SK-N-SH treated with all-trans-retinoic acid at 6 μM for 48 hours (cell line): ENCODE data around the gene CEP120.

Experiments
- ATAC-seq: fragments of 200-7000 bp; cut with Tn5 transposase; 3 replicates; pipeline ENCODE4 v1.9.1; 2020; ENCODE audit warnings: mild to moderate bottlenecking, moderate library complexity
- ESRRG ChIP-seq: fragments of 250-450 bp; sonication (Bioruptor Pico); IDR thresholded peaks from 2 replicates; pipeline ENCODE4 v1.6.1; 2021; ENCODE audit warnings: mild to moderate bottlenecking
- GLIS3 ChIP-seq: fragments of 250-450 bp; sonication (Bioruptor Pico); IDR thresholded peaks from 2 replicates; pipeline ENCODE4 v1.5.0; 2020; ENCODE audit warnings: mild to moderate bottlenecking, moderate library complexity
- OSR1 ChIP-seq: fragments of 250-450 bp; sonication (Bioruptor Pico); IDR thresholded peaks from 2 replicates; pipeline ENCODE4 v1.8.0; 2022; ENCODE audit warnings: moderate library complexity, mild to moderate bottlenecking, inconsistent platforms
- PPARA ChIP-seq: fragments of 250-450 bp; sonication (Bioruptor Pico); IDR thresholded peaks from 2 replicates; pipeline ENCODE4 v1.5.0; 2020; ENCODE audit warnings: mild to moderate bottlenecking, borderline replicate concordance
- RARB ChIP-seq: fragments of 250-450 bp; sonication (Bioruptor Pico); IDR thresholded peaks from 2 replicates; pipeline ENCODE4 v1.8.0; 2021; ENCODE audit warnings: mild to moderate bottlenecking, moderate library complexity
- SNAI2 ChIP-seq: fragments of 250-450 bp; sonication (Bioruptor Pico); IDR thresholded peaks from 2 replicates; pipeline ENCODE4 v1.5.0; 2020; ENCODE audit warnings: mild to moderate bottlenecking, moderate library complexity
- TOX ChIP-seq: fragments of 250-450 bp; sonication (Bioruptor Pico); IDR thresholded peaks from 2 replicates; pipeline ENCODE4 v1.8.0; 2021; ENCODE audit warnings: mild to moderate bottlenecking, moderate library complexity, borderline replicate concordance
- ZC3H10 ChIP-seq: fragments of 250-450 bp; sonication (Bioruptor Pico); IDR thresholded peaks from 2 replicates; pipeline ENCODE4 v1.5.1; 2021; ENCODE audit warnings: mild to moderate bottlenecking, moderate library complexity
- ZFP3 ChIP-seq: fragments of 250-450 bp; sonication (Bioruptor Pico); IDR thresholded peaks from 2 replicates; pipeline ENCODE4 v1.5.0; 2020; ENCODE audit warnings: mild to moderate bottlenecking, moderate library complexity
- ZFP30 ChIP-seq: fragments of 450-650 bp; formaldehyde crosslinking; IDR thresholded peaks from 2 replicates; pipeline ENCODE4 v1.5.0; 2022; ENCODE audit warnings: mild to moderate bottlenecking, moderate library complexity
- ZNF70 ChIP-seq: fragments of 450-650 bp; formaldehyde crosslinking; IDR thresholded peaks from 2 replicates; pipeline ENCODE4 v1.5.0; 2020; ENCODE audit warnings: mild to moderate bottlenecking, moderate library complexity
- TF ChIP-seq, protein P1 (sequence below): fragments of 250-450 bp; sonication (Bioruptor Pico); IDR thresholded peaks from 2 replicates; pipeline ENCODE4 v1.5.0; 2020; ENCODE audit warnings: mild to moderate bottlenecking, moderate library complexity
- TF ChIP-seq, protein P2 (sequence below): fragments of 250-450 bp; sonication (Bioruptor Pico); IDR thresholded peaks from 2 replicates; pipeline ENCODE4 v1.8.0; 2021; ENCODE audit warnings: low read depth, mild to moderate bottlenecking, moderate library complexity, borderline replicate concordance
- TF ChIP-seq, protein P3 (sequence below): fragments of 250-450 bp; sonication (Bioruptor Pico); IDR thresholded peaks from 2 replicates; pipeline ENCODE4 v1.5.1; 2021; ENCODE audit warnings: mild to moderate bottlenecking, moderate library complexity
- TF ChIP-seq, protein P4 (sequence below): fragments of 250-450 bp; sonication (Bioruptor Pico); IDR thresholded peaks from 2 replicates; pipeline ENCODE4 v1.5.1; 2020; ENCODE audit warnings: low read depth, mild to moderate bottlenecking, moderate library complexity
- TF ChIP-seq, protein P5 (sequence below): fragments of 250-450 bp; sonication (Bioruptor Pico); IDR thresholded peaks from 2 replicates; pipeline ENCODE4 v1.8.0; 2020; ENCODE audit warnings: mild to moderate bottlenecking, moderate library complexity, borderline replicate concordance

The CEP120 gene

DNA sequence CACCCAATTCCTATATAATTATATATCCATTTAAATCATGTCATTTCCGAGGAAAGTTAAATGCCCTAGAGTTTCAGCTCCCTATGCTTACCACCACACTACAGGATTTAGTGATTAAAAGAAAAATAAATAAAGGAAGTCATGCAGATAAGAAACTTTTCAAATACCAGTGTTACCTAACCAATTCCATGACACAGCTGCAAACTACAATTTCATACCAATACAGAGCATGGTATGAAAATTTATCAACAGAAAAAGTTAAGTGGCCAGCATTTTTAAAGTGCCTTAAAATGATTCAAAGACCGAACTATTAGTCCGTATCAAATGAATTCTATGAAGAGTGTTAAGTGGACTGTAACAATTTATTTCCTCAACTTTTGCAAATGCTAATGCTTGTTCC lies 35.9 kb downstream of the CEP120 start (continued):
- TF ChIP-seq, protein P1, sequence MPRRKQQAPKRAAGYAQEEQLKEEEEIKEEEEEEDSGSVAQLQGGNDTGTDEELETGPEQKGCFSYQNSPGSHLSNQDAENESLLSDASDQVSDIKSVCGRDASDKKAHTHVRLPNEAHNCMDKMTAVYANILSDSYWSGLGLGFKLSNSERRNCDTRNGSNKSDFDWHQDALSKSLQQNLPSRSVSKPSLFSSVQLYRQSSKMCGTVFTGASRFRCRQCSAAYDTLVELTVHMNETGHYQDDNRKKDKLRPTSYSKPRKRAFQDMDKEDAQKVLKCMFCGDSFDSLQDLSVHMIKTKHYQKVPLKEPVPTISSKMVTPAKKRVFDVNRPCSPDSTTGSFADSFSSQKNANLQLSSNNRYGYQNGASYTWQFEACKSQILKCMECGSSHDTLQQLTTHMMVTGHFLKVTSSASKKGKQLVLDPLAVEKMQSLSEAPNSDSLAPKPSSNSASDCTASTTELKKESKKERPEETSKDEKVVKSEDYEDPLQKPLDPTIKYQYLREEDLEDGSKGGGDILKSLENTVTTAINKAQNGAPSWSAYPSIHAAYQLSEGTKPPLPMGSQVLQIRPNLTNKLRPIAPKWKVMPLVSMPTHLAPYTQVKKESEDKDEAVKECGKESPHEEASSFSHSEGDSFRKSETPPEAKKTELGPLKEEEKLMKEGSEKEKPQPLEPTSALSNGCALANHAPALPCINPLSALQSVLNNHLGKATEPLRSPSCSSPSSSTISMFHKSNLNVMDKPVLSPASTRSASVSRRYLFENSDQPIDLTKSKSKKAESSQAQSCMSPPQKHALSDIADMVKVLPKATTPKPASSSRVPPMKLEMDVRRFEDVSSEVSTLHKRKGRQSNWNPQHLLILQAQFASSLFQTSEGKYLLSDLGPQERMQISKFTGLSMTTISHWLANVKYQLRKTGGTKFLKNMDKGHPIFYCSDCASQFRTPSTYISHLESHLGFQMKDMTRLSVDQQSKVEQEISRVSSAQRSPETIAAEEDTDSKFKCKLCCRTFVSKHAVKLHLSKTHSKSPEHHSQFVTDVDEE: no peak
- TF ChIP-seq, protein P2, sequence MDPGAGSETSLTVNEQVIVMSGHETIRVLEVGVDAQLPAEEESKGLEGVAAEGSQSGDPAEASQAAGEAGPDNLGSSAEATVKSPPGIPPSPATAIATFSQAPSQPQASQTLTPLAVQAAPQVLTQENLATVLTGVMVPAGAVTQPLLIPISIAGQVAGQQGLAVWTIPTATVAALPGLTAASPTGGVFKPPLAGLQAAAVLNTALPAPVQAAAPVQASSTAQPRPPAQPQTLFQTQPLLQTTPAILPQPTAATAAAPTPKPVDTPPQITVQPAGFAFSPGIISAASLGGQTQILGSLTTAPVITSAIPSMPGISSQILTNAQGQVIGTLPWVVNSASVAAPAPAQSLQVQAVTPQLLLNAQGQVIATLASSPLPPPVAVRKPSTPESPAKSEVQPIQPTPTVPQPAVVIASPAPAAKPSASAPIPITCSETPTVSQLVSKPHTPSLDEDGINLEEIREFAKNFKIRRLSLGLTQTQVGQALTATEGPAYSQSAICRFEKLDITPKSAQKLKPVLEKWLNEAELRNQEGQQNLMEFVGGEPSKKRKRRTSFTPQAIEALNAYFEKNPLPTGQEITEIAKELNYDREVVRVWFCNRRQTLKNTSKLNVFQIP (CRISPR knock-in tag): no peak
- TF ChIP-seq ZC3H10 (no peak), OSR1 (CRISPR knock-in tag) (no peak), SNAI2 (CRISPR knock-in tag) (no peak)

DNA sequence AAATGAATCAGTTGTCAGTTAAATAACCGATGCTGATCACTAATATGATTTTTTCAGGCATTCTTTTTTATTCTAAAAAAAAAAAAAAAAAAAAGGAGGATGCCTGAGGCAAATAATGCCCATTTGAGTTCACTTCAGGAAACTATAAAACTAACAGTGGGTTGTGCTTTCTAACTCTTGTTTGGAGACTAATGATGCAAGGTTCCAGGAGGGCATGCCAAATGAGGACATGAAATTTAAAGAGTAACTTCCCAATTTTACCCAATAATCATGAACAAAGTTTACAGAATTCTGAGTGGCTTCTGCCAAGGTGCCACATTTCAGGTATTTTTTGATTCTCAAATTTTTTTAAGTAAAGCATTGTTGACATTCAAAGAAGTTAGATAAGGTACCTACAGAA lies 41.0 kb downstream of the CEP120 start:
- TF ChIP-seq, protein P1: no peak
- TF ChIP-seq ZC3H10: no peak
- no peak for TF ChIP-seq GLIS3 (CRISPR knock-in tag)
- TF ChIP-seq TOX (CRISPR knock-in tag): no peak
- TF ChIP-seq PPARA (CRISPR knock-in tag): no peak
- TF ChIP-seq, protein P3, sequence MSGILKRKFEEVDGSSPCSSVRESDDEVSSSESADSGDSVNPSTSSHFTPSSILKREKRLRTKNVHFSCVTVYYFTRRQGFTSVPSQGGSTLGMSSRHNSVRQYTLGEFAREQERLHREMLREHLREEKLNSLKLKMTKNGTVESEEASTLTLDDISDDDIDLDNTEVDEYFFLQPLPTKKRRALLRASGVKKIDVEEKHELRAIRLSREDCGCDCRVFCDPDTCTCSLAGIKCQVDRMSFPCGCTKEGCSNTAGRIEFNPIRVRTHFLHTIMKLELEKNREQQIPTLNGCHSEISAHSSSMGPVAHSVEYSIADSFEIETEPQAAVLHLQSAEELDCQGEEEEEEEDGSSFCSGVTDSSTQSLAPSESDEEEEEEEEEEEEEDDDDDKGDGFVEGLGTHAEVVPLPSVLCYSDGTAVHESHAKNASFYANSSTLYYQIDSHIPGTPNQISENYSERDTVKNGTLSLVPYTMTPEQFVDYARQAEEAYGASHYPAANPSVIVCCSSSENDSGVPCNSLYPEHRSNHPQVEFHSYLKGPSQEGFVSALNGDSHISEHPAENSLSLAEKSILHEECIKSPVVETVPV: no peak
- TF ChIP-seq ZFP3 (CRISPR knock-in tag): no peak
- TF ChIP-seq, protein P4, sequence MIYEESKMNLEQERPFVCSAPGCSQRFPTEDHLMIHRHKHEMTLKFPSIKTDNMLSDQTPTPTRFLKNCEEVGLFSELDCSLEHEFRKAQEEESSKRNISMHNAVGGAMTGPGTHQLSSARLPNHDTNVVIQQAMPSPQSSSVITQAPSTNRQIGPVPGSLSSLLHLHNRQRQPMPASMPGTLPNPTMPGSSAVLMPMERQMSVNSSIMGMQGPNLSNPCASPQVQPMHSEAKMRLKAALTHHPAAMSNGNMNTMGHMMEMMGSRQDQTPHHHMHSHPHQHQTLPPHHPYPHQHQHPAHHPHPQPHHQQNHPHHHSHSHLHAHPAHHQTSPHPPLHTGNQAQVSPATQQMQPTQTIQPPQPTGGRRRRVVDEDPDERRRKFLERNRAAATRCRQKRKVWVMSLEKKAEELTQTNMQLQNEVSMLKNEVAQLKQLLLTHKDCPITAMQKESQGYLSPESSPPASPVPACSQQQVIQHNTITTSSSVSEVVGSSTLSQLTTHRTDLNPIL (CRISPR knock-in tag): no peak
- TF ChIP-seq, protein P5, sequence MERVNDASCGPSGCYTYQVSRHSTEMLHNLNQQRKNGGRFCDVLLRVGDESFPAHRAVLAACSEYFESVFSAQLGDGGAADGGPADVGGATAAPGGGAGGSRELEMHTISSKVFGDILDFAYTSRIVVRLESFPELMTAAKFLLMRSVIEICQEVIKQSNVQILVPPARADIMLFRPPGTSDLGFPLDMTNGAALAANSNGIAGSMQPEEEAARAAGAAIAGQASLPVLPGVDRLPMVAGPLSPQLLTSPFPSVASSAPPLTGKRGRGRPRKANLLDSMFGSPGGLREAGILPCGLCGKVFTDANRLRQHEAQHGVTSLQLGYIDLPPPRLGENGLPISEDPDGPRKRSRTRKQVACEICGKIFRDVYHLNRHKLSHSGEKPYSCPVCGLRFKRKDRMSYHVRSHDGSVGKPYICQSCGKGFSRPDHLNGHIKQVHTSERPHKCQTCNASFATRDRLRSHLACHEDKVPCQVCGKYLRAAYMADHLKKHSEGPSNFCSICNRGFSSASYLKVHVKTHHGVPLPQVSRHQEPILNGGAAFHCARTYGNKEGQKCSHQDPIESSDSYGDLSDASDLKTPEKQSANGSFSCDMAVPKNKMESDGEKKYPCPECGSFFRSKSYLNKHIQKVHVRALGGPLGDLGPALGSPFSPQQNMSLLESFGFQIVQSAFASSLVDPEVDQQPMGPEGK (CRISPR knock-in tag): no peak
- TF ChIP-seq, protein P2 (CRISPR knock-in tag): no peak
- ATAC-seq: no peak

DNA sequence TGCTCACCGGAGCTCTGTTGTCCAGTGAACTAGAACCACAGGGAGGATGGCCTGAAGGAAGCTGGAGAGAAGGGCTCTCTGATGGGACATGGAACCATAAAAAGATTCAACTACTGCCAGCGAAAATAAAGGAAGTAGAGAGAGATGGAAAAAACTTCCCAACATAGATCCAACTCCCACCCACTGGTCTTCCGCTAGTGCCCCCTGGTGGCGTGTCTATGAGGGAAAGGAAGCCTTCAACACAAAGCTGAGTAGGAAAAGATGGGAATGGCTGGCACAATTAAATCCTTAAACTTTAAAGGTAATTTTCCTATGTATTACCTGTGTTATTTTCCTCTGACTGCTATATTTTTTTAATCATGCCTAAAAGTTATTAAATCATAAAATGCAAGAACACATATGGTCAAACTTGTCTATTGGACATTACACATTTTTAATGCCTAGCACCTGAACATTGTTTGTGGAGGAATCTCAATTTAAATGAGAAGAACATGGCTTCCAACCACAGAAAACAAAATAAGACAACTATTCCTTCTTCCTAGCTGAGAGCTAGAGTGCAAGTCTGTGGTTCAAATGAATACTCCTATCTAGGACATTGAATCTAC lies 51.5 kb downstream of the CEP120 start:
- ATAC-seq: peak; percentile 51; the same call in 2 of the 3 replicates
- TF ChIP-seq ESRRG (CRISPR knock-in tag) (no peak), TOX (CRISPR knock-in tag) (no peak), RARB (CRISPR knock-in tag) (no peak), OSR1 (CRISPR knock-in tag) (no peak), ZNF70 (CRISPR knock-in tag) (no peak), PPARA (CRISPR knock-in tag) (no peak), GLIS3 (CRISPR knock-in tag) (no peak), ZFP30 (CRISPR knock-in tag) (no peak)
- TF ChIP-seq, protein P2 (CRISPR knock-in tag): no peak
- TF ChIP-seq, protein P5 (CRISPR knock-in tag): no peak
- TF ChIP-seq, protein P4 (CRISPR knock-in tag): no peak
